Neural progenitor cell (in vitro differentiated cells): Measurements from ENCODE around the gene SHISAL1.

Experiments
- EZH2phosphoT487 ChIP-seq: fragments of 200-600 bp; sonication (generic); IDR thresholded peaks from 2 replicates; pipeline ENCODE4 v1.6.1; 2017; ENCODE audit warnings: antibody characterized with exemption
- TF ChIP-seq, protein P1 (sequence below): fragments of 200-600 bp; sonication (generic); IDR thresholded peaks from 2 replicates; pipeline ENCODE4 v1.5.1; 2017; ENCODE audit warnings: antibody characterized with exemption, mild to moderate bottlenecking

- TF ChIP-seq, protein P1, sequence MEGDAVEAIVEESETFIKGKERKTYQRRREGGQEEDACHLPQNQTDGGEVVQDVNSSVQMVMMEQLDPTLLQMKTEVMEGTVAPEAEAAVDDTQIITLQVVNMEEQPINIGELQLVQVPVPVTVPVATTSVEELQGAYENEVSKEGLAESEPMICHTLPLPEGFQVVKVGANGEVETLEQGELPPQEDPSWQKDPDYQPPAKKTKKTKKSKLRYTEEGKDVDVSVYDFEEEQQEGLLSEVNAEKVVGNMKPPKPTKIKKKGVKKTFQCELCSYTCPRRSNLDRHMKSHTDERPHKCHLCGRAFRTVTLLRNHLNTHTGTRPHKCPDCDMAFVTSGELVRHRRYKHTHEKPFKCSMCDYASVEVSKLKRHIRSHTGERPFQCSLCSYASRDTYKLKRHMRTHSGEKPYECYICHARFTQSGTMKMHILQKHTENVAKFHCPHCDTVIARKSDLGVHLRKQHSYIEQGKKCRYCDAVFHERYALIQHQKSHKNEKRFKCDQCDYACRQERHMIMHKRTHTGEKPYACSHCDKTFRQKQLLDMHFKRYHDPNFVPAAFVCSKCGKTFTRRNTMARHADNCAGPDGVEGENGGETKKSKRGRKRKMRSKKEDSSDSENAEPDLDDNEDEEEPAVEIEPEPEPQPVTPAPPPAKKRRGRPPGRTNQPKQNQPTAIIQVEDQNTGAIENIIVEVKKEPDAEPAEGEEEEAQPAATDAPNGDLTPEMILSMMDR = no peak
- no peak for TF ChIP-seq EZH2phosphoT487
Measured at GRCh38 chr22:44212936-44213335, 99.8 kb downstream of the SHISAL1 start.
